ENCODE results near the gene STX19. TPM values are rescaled to one million over a fixed set of nuclear protein-coding genes. Genes with fewer than 3 reads are reported as not detected.

The STX19 gene
- total RNA-seq, 1 experiment from 2014 or later = not detected

- Histone ChIP-seq H3K9me3 (ENCODE audit: control insufficient read depth, low read depth, low read length) (no peaks in the 10 kb centered on the region), H2BK12ac (ENCODE audit: insufficient read length, low read depth, low read length) (no peak overlapping the region), H3K14ac (ENCODE audit: insufficient read depth, low read length) (no peak overlapping the region), H2BK15ac (ENCODE audit: low read depth, low read length) (no peak overlapping the region), H2BK120ac (ENCODE audit: low read depth, low read length, poor library complexity, severe bottlenecking) (no peak overlapping the region), H2BK5ac (ENCODE audit: insufficient read length, low read length) (no peak overlapping the region), H3K18ac (ENCODE audit: insufficient read length, low read depth, low read length) (no peak overlapping the region), H3K9ac (ENCODE audit: extremely low read depth, insufficient read length, low read length) (no peak overlapping the region), H3K4ac (ENCODE audit: low read depth, low read length) (no peak overlapping the region), H3K23ac (ENCODE audit: insufficient read length, low read depth, low read length) (no peak overlapping the region), H3K23me2 (ENCODE audit: insufficient read length, low read depth, low read length, poor library complexity, severe bottlenecking) (no peaks in the 10 kb centered on the region), H3K27me3 (ENCODE audit: insufficient read depth, low read length) (no peaks in the 10 kb centered on the region), H3K4me1 (ENCODE audit: insufficient read depth, low read length) (no peaks in the 10 kb centered on the region), H3K56ac (ENCODE audit: insufficient read length, low read depth, low read length) (no peak overlapping the region), H2AFZ (ENCODE audit: low read length) (no peak overlapping the region), H4K8ac (replicated peaks; ENCODE audit: insufficient read length, low read depth, low read length) (no peak overlapping the region), H2BK20ac (ENCODE audit: low read depth, low read length, poor library complexity, severe bottlenecking) (no peak overlapping the region), H4K20me1 (ENCODE audit: control insufficient read depth, insufficient read depth, insufficient read length) (no peaks in the 10 kb centered on the region), H4K5ac (ENCODE audit: insufficient read length, low read depth, low read length) (no peak overlapping the region), H3K79me2 (ENCODE audit: insufficient read depth, low read length) (no peaks in the 10 kb centered on the region), H2AK5ac (ENCODE audit: insufficient read length, low read length) (no peak overlapping the region), H3T11ph (ENCODE audit: low read length) (no peak overlapping the region), H3K4me2 (ENCODE audit: insufficient read depth, insufficient read length, low read length) (no peak overlapping the region), H3K27ac (ENCODE audit: insufficient read length, low read depth, low read length) (no peak overlapping the region), H3K79me1 (ENCODE audit: insufficient read depth, low read depth, low read length, poor library complexity, severe bottlenecking) (no peaks in the 10 kb centered on the region), H4K91ac (ENCODE audit: insufficient read length, low read depth, low read length) (no peak overlapping the region)
- Mint-ChIP-seq H3K27me3 (ENCODE audit: low read depth) (no peaks in the 10 kb centered on the region), H3K4me1 (0 out of 4 replicates have a peak, but pooled peaks cover 0 to 2% of the 10 kb centered on the region in 2 experiments), H3K9me3 (0 out of 5 replicates have a peak, but pooled peaks cover 0 to 2% of the 10 kb centered on the region in 2 experiments), H3K27ac (no peak overlapping the region), H3K36me3 (ENCODE audit: insufficient read depth in 1 of 3, low read depth in 3 of 3) (peaks cover 7 to 13% (median 10%) of the 10 kb centered on the region in 3 experiments), H3K4me3 (no peak overlapping the region)
- TF ChIP-seq, protein P1, sequence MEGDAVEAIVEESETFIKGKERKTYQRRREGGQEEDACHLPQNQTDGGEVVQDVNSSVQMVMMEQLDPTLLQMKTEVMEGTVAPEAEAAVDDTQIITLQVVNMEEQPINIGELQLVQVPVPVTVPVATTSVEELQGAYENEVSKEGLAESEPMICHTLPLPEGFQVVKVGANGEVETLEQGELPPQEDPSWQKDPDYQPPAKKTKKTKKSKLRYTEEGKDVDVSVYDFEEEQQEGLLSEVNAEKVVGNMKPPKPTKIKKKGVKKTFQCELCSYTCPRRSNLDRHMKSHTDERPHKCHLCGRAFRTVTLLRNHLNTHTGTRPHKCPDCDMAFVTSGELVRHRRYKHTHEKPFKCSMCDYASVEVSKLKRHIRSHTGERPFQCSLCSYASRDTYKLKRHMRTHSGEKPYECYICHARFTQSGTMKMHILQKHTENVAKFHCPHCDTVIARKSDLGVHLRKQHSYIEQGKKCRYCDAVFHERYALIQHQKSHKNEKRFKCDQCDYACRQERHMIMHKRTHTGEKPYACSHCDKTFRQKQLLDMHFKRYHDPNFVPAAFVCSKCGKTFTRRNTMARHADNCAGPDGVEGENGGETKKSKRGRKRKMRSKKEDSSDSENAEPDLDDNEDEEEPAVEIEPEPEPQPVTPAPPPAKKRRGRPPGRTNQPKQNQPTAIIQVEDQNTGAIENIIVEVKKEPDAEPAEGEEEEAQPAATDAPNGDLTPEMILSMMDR (conservative IDR thresholded peaks at IDR 0.05) = no peak
- DNase-seq = no peak
- WGBS (ENCODE audit: extremely low coverage, insufficient read length, low lambda C conversion rate) = no CpG with 5 or more reads among the region's 3 CpGs
These were observed 47.7 kb upstream of the STX19 start for GRCh38 chr3:94076055-94076454.
